Glutamatergic neuron (in vitro differentiated cells): ENCODE results near the gene TRPM5. TPM values are rescaled to one million over a fixed set of nuclear protein-coding genes. Genes with fewer than 3 reads are reported as not detected.

Experiments used
- DNase-seq: peaks from one replicate; pipeline ENCODE4 v3.0.0; 2022
- H3K27ac Mint-ChIP-seq: one replicate; pipeline ENCODE4 v1.8.0; 2020; ENCODE audit warnings: mild to moderate bottlenecking, mixed read lengths, inconsistent platforms; ENCODE audit not compliant: unreplicated experiment
- H3K27me3 Mint-ChIP-seq: one replicate; pipeline ENCODE4 v1.8.0; 2020; ENCODE audit warnings: mild to moderate bottlenecking, moderate library complexity, mixed read lengths, inconsistent platforms; ENCODE audit not compliant: unreplicated experiment
- H3K36me3 Mint-ChIP-seq: one replicate; pipeline ENCODE4 v1.8.0; 2020; ENCODE audit warnings: mild to moderate bottlenecking, mixed read lengths, inconsistent platforms; ENCODE audit not compliant: unreplicated experiment
- H3K4me1 Mint-ChIP-seq: one replicate; pipeline ENCODE4 v1.8.0; 2020; ENCODE audit warnings: mild to moderate bottlenecking, low read depth, mixed read lengths, inconsistent platforms; ENCODE audit not compliant: unreplicated experiment
- H3K4me3 Mint-ChIP-seq: one replicate; pipeline ENCODE4 v1.8.0; 2020; ENCODE audit warnings: mild to moderate bottlenecking, mixed read lengths, inconsistent platforms; ENCODE audit not compliant: unreplicated experiment
- H3K9me3 Mint-ChIP-seq: one replicate; pipeline ENCODE4 v1.8.0; 2020; ENCODE audit warnings: mild to moderate bottlenecking, moderate library complexity, mixed read lengths, inconsistent platforms; ENCODE audit not compliant: unreplicated experiment
- total RNA-seq: library from RNA; stranded (reverse); fragmentation: NEBNext Ultra II Directional; extraction: Animal tissue kit (Norgen Biotek cat#: 25700); gene quantifications from one replicate; pipeline ENCODE4 v1.2.1, GENCODE V29; 2021; ENCODE audit not compliant: unreplicated experiment
- TF ChIP-seq, protein P1 (sequence below): fragments of 200-600 bp; sonication (generic); IDR thresholded peaks from one replicate; pipeline ENCODE4 v1.5.0; 2021; ENCODE audit not compliant: partially characterized antibody, unreplicated experiment

The TRPM5 gene
- total RNA-seq, 1 donor from 2014 or later, result not detected

- H3K4me1 Mint-ChIP-seq, result no peaks in the 10 kb centered on the region
- no peaks in the 10 kb centered on the region for H3K36me3 Mint-ChIP-seq
- peaks cover 2% of the 10 kb centered on the region for H3K9me3 Mint-ChIP-seq
- no peak overlapping the region for H3K4me3 Mint-ChIP-seq
- H3K27ac Mint-ChIP-seq, result no peak overlapping the region
- DNase-seq, result no peak
- TF ChIP-seq, protein P1, sequence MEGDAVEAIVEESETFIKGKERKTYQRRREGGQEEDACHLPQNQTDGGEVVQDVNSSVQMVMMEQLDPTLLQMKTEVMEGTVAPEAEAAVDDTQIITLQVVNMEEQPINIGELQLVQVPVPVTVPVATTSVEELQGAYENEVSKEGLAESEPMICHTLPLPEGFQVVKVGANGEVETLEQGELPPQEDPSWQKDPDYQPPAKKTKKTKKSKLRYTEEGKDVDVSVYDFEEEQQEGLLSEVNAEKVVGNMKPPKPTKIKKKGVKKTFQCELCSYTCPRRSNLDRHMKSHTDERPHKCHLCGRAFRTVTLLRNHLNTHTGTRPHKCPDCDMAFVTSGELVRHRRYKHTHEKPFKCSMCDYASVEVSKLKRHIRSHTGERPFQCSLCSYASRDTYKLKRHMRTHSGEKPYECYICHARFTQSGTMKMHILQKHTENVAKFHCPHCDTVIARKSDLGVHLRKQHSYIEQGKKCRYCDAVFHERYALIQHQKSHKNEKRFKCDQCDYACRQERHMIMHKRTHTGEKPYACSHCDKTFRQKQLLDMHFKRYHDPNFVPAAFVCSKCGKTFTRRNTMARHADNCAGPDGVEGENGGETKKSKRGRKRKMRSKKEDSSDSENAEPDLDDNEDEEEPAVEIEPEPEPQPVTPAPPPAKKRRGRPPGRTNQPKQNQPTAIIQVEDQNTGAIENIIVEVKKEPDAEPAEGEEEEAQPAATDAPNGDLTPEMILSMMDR, result no peak
- H3K27me3 Mint-ChIP-seq, result peaks cover 4% of the 10 kb centered on the region
Observed at GRCh38 chr11:2412323-2412722, 32.0 kb downstream of the TRPM5 start.

- DNase-seq, result no peak
- Mint-ChIP-seq H3K27ac (no peak overlapping the region), H3K36me3 (no peaks in the 10 kb centered on the region), H3K4me3 (no peak overlapping the region), H3K4me1 (no peaks in the 10 kb centered on the region), H3K27me3 (peaks cover 3% of the 10 kb centered on the region), H3K9me3 (peaks cover 1% of the 10 kb centered on the region)
- TF ChIP-seq, protein P1, result no peak
Observed at GRCh38 chr11:2411446-2412305, 32.6 kb downstream of the TRPM5 start.

DNA sequence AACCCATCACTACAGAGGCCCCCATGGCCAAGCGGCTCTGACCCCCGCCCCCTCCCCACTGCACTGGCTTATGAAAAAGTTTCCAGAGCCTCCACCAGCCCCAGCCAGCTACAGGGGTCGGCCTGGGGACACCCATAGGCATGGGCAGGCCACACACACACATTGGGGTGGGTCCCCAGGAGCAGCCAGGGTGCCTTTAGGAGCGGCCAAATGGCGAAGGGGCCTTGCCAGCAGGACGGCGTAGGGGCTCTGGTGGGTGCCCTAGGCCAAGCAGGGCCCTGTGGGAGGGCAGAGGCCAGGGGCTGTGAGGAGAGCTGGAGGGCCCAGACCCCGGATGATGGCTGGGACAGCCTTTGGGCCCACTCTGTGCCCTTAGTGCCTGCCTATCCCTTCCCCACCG is 33.7 kb downstream of the TRPM5 start:
- TF ChIP-seq, protein P1, result no peak
- Mint-ChIP-seq H3K4me3 (no peak overlapping the region), H3K4me1 (no peaks in the 10 kb centered on the region), H3K27me3 (peaks cover 4% of the 10 kb centered on the region), H3K36me3 (no peaks in the 10 kb centered on the region), H3K9me3 (peaks cover 2% of the 10 kb centered on the region), H3K27ac (no peak overlapping the region)
- DNase-seq, result no peak

DNA sequence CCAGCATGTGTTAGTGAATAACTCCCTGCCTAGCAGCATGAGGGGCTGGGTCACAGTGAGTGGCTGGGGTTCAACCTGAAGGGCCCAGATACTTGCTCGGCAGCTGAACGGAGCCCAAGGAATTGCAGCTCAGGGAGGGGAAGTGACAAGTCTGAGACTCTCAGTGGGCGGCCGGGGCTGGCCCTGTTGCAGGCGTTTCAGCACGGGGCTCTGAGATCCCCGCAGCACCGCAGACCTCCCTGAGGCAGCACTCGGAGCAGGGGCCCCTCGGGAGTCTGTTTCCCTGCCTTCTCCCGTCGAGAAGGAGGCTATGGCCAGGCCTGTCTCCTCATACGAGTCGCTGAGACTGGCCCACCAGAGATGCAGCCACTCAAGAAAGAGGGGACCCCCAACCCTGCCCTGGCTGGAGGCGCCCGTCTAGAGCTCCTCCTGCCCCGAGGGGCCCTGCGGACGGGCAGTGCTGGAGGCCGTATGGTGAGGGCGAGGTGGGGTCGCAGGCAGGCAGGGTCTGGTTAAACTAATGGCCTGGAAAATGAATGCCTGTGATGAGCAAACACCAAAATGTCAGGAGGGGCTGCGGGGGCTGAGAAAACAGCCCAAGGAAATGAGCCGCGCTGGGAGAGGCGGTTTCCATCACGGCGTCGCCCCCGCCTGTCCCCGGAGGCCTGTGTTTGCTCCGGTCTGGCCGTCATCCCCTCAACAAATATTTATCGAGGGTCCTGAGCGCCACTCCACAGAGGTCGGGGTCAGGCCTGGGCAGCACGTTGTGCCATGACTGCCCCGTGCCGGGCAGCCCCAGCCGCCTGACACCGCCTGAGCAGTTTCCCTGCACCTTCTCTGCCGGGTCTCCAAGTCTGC is 34.5 kb downstream of the TRPM5 start:
- H3K27ac Mint-ChIP-seq, result no peak overlapping the region
- TF ChIP-seq, protein P1, result no peak
- H3K4me3 Mint-ChIP-seq, result no peak overlapping the region
- no peak for DNase-seq
- H3K27me3 Mint-ChIP-seq, result peaks cover 4% of the 10 kb centered on the region
- H3K4me1 Mint-ChIP-seq, result no peaks in the 10 kb centered on the region
- H3K36me3 Mint-ChIP-seq, result no peaks in the 10 kb centered on the region
- H3K9me3 Mint-ChIP-seq, result peaks cover 2% of the 10 kb centered on the region
